Astrocyte of the hippocampus (primary cell): ENCODE data around the gene DPP10.

Experiments used
- DNase-seq: peaks from one replicate; pipeline ENCODE4 v3.0.0; 2011; ENCODE audit warnings: low read depth, low spot score

Gene DPP10

DNA sequence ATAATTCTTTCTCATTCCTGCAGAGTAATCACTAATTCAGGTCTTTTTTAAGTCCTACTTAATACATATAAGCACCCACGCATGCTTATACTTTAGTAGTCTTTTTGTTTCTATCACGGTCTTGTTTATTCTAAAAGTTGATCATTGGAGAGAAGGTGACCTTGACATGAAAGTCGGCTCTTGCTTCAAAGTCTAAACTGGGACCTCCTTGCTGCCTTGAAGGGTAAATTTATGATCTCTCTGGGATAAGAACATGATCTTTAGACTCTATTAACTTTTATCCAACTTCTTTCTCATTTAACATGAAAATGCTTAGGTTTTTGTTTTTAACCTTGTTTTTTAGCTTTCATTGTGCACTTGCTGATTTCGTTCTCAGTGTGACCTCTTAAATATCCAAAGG is 792.3 kb downstream of the DPP10 start:
- DNase-seq = no peak

DNA sequence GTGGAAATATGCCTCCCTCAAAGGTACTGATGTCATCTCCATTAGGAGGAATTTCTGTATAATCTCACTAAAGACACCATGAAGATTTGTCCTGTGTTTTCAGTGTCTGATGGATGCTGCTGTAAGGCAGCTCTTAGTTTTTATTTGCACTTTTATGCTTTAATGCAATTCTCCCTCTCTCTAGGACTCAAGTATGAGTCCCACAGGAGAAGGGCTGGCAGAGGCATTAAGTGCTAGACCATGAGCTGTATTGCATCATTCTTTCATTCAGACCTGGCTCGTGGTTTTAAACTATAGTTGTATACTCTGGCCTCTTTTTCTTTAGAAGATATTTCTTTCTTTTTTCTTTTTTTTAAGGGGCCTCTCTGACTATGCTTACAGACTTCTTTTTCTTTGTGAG is 805.6 kb downstream of the DPP10 start:
- no peak for DNase-seq

DNA sequence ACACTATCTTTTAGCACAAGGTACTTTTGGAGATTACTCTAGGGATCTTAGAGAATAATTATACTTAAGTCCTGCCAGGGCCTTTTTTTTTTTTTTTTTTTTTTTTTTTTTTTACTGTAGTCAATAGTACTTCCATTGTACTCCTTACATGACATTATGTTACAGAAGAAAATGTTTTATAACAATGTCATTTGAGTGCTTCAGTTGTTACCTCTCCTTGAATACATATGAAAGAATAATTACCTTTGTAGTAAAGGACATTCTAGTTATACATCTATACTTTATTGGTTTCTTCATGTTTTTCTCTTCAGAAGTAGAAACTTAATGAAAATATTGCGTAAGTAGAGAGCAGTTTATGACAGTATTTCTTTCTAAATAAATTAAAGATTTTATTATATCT is 834.9 kb downstream of the DPP10 start:
- DNase-seq = no peak

DNA sequence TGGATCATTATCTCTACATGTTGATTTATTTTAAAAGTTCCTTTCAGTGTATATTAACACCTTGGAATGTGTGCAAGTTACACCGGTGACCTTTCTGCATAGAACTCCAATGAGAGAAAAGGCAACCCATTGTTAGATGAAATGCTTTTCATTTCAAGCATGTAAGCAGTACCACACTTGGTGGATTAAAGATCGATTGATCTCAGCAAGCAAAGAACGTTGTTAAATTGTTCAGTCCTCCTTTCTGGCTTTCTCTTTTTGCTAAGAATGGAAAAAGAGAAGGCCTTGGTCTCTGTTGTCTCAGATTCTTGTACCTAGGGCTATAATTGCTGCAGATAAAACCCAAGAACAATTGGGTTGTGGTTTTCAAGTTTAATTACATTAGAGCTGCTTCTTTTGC is 843.0 kb downstream of the DPP10 start:
- peak; percentile 1 for DNase-seq

DNA sequence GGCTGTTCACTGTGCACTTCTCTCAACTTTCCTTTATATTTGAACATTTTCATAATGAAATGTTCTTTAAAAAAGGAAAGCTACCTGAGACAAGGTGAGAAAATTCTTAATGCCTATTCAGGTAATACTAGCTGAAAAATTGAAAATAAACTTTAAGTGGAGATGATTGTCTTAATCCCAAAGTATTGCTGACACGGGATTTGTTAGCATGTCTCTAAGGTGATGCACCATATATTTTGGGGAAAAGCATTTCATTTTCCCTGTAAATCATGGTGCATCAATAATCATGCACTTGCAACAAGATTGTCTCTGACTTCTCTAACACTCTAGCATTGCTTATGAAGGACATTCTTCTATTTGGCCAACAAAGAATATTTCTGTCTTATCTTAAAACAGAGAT is 848.0 kb downstream of the DPP10 start:
- no peak for DNase-seq

DNA sequence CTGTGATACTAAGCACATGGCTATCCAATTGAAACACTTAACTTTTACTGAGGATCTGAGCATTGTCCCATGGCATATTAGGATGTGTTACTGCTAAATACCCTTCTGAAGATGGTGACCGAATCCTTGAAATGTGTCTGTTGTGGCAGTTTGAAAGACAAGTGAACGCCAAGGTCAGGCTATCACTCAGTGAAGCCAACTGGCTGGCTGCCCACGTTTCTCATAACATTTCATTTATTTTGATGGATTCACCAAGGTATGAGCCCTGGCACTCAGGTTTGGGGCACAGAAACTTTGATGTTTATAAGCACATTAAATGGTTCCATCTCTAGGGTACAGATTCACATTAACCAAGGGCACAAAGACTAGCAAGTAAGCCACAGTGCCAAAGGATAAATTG is 850.3 kb downstream of the DPP10 start:
- DNase-seq = no peak

DNA sequence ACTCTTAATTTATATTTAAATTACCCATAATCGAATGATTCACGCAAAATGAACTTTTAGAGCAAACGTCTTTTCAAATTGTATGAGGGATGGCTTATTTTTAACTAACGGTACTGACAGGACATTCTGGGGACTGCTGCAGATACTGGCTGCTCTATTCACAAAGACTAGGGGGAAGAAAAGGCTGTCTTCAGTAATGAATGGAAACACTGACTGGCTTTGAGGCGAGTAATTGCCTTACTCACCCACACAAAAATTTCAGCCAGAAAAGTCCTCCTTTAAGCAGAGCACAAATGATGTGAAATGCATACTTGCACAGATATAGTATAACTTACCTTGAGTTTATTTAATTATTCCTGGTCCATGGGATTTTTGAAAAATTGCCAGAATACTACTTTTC is 852.6 kb downstream of the DPP10 start:
- DNase-seq = peak; percentile 20

DNA sequence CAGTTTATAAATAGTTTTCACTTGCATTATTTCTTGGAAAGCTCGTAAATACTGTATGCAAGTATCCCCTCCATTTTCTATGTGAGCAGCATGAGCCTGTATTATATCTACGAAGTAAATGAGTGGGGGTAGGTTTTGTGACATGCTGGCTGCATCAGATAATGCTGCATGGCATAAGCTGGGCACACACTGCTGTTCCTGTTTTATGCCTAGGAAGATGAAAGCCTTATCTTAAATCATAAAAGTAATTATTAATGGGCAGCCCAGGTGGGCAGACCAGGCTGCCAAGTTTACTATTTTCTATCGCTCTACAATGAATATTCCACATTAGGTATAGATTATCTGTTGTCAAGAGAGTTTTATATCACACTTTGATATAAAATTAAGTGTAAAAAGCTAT is 854.6 kb downstream of the DPP10 start:
- DNase-seq = no peak

DNA sequence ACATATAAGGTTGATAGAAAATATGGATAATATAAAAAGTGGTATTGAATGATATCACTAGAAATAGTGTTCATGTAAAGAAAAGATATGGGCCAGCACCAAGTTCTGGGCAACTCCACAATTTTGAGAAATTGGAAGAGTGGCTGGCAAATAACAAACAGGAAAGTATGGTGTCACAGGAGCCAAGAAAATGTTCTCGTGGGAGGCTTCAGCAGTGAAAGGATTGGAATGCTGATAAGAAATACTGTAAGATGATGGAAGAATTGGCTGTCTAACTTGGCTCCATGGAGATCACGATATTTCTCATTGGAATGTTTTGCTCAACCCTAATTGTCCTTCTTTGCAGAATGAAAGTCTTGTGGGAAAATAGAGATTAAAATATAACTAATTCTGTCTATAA is 856.8 kb downstream of the DPP10 start:
- peak; percentile 7 for DNase-seq

DNA sequence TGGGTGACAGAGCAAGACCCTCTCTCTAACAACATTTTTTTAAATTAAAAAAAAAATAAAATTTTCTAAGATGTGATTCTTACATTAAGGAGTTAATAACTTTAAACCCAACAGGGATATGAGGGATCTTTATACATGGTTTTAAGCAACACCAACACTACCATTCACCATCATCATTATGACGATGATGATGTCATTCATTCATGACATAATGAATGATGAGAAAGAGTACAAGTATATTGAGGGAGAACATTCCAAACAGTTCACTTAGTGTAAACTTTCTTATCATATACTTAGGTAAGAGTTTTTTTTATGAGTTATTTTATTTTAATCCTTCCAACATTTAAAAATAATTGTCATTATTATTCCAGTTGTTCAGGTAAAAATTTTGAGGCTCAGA is 863.3 kb downstream of the DPP10 start:
- no peak for DNase-seq

DNA sequence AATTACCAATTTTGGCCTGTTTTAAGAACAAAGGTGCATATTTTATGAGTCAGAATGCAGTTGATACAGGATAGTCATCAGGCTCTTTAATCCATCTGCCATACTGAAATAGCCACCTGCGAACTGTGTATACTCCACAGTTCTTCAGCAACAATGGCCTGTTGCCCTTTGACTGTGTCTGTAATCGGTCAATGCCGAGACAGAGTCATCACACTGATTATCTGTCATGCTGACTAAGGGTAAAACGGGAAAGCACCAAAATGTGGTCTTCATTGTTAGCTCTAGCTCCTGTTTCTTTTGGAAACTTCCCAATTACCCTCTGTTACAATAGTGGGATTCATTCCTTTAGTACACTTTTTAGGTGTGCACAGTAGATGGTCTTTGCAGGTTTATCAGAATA is 871.7 kb downstream of the DPP10 start:
- no peak for DNase-seq

DNA sequence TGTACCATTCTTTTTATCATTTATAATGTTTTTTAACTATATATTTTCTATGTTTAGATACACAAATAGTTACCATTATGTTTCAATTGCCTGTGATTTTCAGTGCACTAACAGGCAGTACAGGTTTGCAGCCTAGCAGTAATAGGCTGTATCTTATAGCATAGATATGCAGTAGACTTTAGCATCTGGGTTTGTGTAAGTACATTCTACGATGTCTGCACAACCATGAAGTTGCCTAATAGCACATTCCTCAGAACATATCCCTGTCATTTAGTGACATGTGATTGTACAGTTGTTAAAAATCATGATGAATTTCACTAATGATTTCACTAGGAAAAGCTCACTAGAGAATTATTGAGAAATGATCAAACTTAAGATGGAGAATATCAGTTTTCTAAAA is 884.6 kb downstream of the DPP10 start:
- DNase-seq = no peak

DNA sequence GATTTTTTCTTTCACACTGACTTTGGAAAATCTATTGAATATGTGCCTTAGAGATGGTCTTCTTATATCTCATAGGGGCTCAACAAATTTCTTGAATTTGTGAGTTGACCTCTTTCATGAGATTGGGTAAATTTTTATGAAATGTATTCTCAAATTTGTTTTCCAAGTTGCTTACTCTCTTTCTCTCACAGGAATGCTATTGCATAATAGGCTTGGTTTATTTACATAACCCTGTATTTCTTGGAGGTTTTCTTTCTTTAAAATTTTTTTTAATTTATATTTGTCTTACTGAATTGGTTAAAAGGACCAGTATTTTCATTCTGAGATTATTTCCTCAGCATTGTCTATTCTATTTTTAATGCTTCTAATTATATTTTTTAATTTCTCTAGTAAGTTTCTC is 917.1 kb downstream of the DPP10 start:
- no peak for DNase-seq

DNA sequence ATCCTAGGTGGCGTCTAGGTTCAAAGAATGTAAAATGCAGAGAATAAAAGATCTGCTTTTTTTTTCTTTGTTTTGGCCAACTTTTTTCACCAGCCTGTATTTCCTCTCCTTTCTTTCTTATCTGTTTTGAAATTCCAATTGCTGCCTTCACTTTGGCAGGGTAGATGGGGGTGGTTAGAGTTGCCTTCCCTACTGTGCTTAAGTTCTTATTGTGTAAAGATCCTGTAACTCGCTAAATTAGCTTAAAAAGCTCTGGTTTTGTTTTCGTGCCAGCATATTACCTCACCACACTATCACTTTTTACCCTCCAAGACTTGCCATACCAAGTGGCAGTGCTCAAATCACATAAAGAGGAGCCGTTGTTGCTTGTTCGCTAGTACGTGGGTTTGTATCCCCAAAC is 921.7 kb downstream of the DPP10 start:
- peak; percentile 46 for DNase-seq

DNA sequence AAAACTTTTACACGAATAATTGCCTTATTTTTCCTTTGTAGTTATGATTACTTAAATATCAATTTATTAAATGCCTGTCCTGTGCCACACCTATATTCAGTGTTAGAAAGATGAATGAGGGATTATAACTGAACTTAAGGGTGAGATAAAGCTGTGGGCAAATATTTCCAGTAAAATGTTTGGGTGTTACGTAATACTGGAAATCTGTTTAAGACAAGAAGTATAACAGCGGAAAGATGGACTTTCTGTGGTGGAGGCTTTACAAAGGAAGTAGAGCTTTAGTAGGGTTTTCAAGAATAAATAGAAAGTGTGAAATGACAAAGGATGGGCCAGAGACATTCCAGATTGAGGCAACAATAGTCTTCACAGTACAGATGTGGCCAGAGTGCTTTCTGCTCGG is 927.0 kb downstream of the DPP10 start:
- DNase-seq = no peak

DNA sequence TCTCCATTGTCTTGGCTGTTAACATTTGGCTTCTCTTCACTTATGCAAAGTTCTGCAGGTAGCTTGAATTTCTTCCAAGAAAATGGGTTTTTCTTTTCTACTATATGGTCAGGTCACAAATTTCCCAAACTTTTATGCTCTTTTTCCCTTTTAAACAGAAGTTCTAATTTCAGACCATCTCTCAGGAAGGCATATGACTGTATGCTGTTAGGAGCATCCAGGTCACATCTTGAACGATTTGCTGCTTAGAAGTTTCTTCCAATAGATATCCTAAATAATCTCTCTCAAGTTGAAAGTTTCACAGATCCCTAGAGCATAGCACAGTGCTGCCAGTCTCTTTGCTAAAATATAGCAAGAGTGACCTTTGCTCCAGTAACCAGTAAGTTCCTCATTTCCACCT is 932.5 kb downstream of the DPP10 start:
- DNase-seq = no peak

DNA sequence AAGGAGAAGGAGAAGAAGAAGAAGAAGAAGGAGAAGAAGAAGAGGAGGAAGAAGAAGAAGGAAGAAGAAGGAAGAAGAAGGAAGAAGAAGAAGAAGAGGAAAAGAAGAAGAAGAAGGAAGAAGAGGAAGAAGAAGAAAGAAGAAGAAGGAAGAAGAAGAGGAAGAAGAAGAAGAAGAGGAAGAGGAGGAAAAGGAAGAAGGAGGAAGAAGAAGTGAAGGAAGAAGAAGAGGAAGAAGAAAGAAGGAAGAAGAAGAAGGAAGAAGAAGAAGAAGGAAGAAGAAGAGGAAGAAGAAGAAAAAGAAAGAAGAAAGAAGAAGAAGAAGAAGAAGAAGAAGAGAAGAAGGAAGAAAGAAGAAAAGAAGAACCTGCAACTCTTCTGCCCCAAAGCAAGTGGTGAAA is 942.0 kb downstream of the DPP10 start:
- DNase-seq = no peak

DNA sequence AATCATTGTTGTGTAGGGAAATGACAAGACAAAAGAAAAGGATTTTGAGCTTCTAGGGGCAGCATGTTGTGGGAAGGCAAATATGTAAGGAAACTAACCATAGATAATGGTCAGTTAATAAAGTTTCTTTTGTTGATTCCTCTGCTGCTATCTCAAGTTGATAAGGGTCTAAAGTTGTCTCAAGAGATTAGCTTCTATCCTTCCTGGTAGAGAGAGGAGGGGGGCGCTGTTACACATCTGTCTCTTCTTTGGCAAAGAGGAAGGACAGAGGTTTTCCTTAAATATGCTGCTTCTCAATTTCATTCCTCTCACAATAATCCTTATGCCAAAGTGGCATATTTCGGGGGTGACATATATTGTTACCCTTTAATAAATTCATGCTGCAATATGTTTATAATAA is 944.0 kb downstream of the DPP10 start:
- DNase-seq = no peak

DNA sequence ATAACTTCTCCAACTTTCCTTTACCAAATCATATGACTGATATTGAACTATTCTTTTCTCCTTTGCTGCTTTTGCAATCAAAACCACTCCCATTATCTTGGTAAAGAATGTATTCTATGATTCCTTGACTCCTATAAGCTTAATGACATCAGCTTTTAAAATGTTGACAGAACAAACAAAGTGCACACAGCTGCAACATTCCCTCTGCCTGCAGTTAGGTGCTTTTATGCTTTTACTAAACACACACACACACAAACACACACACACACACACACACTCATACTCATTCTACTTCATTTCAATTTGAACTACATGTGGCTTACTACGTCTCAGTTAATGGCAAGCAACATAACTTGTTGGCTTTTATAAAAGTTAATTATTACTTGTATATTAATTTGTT is 946.6 kb downstream of the DPP10 start:
- no peak for DNase-seq

DNA sequence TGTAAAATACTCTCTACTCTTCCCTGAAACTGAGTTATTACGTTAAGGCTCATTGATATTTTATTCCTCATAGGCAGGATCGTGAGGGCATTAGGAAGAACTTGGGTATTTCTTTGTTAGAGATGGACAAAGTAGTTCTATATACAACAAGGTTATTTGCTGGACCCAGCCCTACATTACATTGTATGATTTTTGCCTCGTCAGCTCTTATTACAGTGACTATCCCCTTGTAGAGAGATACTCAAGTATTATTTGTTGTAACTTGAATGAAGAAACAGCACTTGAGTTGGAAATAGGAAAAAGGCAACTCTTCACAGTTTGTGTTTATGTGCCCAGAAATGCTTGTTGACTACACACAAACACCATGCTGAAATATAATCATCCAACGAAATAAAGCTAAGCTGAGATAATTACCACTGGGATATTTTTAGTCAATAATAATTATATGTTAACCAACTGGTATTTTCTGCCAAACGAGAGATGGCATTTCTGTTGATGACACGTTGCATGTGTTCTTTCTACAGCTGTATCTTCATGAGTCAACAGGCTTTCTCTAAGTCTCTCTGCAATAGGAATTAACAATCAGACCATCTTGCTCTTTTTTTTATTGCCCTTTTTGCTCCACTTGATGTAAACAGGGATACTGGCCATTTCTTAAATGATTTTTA is 947.6 kb downstream of the DPP10 start:
- DNase-seq = no peak

DNA sequence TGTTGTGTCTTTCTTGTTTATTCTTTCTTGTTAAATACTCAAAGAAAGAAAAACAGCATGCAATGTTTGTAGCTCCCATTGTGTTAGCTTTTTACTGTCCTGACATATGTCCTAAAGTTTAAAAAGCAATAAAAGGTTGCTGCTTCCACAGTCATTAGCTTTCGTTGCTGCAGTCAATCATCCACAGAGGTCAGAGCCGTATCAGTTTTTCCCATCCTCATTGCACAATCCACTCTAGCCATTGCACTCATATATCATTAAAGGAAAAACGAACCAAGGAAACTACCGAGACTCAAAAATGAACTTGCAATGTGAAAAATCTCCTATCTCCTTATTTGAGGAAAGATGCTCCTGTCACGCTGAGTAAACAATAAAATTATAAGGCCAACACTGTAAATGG is 954.1 kb downstream of the DPP10 start:
- DNase-seq = no peak

DNA sequence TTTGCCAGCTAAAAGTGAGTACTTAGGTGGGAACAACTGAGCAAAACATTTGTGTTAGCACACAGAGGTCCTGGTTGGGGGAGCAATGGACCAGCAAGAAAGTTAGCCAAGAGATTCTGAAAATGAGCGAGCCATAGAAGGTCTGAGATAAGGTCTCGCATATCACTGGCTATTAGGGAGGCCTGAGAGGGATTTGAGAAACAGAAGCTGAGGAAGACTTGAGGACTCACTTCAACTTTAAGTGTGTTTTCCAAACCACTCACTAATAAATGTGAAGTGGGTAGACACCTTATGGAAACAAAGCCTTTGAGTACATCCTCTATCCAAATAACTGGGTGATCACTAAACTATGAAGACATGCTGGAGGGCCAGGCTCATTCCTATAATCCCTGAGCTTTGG is 958.5 kb downstream of the DPP10 start:
- DNase-seq = no peak

DNA sequence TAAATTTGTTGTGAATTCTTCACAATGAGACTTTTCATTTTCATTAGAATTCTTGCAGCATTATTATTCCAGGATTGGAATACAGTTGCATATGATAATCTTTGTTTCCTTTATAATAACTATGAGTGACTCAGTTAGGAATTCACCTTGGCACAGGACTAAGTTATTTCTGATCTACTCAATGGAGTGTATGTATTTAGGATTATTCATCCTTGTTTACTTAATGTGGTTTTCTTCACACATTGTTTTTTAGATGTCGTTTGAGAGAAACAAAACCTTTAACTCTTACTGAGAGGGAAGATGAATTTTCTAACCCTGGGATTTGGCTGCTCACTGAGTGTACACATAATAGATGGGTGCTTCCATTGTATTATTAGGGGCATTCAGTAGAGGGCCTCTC is 970.1 kb downstream of the DPP10 start:
- peak; percentile 18 for DNase-seq

DNA sequence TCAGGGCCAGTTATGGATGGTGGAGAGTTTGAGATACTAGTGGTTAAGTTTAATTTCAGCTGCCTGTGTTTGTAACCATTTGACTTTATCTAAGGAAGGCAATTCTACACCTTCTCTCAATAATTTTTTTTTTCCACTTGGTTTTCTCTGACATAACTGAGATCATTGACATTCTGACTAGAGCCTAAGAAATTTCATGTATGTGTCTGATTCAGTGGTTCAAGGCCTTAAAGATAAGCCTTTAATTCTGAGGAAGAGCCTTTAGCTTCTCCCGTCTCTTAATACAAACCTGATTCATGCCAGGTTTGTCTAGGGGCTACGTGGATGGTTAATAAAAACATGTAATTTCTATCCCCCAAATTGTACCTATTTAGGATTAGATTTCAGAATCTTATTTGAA is 971.4 kb downstream of the DPP10 start:
- DNase-seq = peak; percentile 10
